Activated T-cell treated with anti-CD3 and anti-CD28 coated beads for 48 hours (primary cell): Measurements from ENCODE around the gene P3H2.

Source experiments
- DNase-seq: peaks from one replicate; pipeline ENCODE4 v3.0.0-alpha.2; 2020; ENCODE audit warnings: low read depth

The P3H2 gene

DNA sequence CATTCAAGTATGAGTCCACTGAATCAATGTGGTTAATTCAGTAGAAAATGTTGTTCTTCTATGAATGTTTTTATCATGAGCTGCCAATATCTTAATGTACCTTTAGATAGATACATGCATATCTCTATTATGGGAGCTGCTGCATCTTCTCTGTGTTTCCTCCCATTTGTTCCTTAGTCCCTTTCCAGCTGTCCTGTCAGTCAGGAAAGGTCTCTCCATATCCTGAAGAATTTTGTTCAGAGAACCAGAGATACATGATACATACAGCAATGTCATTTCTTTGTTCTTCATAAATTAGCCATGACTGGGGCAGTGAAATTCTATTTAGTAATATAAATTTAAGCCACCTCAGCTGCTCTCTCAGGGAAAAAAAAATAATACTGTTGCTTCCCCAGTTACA, 103.7 kb downstream of the P3H2 start:
- no peak for DNase-seq

DNA sequence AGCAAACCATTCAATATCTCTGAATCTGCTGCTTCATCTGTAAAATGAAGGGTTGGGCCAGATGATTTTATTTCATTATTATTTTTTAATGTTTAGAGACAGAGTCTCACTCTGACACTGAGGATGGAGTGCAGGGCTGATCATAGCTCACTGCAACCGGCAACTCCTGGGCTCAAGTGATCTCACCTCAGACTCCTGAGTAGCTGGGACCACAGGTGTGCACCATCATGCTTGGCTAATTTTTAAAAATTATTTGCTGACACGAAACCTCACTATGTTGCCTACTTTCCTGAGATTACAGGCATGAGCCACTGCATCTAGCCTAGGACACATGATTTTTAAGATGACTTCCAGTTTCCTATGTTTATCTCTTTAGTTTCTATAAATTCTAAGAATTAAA, 105.8 kb downstream of the P3H2 start:
- DNase-seq = no peak

DNA sequence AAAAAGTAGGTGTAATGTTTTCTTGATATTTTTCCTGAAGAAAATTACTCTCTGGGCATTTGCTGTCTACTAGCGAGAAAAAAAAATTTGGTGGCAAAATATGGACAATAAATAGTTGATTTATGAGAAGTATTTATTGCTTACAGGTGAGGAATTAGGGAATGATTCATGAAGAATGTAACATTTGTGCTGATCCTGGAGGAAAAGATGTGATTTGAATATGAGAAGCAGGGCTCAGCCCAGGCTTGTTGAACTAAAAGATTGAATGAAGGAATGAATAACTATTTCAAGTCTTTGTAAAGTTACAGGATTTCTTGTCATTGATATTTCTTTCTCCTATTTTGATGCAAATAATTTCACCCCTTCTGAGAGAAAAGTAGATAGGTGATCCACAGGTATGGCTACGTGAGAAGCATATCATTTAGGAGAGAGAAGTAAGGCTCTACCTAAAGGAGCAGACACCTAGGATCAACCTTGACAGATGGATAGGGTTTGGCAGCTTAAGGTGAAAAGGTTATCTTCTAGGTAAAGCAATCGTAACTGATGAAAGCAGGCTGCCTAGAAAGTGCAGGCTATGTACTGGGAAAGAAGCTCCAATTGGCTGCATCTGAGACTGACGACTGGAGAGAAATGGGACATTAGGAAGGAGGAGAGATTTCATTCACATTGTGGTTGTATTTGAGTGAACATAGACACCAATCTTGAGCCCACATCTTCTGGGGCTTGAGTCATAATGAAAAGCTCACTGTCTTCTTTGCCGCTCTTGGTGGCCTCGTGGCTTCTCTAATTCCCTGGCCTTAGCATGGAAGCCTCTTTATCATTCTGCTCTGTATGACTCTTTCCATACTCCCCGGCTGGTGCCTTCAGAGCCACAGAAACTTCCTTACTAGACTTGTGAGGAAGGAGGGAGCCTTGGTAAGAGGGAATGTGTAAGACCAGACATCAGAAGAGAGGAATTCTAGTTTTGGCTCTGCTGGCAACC, 106.5 kb downstream of the P3H2 start:
- DNase-seq = no peak

DNA sequence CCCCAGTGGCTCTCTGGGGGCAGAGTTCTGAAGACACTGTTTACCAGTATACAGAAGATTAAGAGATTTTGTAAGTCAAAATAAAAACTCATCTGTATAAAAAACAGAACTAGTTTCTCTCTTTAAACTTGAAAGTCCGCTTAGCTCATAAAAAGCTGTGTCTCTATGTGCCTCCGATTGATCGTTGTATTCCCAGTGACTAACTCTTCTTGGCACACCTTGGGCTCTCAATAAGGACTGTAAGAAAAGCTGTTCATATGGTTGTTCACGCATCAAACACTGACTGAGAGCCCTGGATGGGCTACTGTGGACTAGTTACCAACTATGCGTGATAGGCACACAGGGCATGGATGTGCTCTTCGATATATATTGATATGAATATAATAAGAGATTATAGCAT, 107.9 kb downstream of the P3H2 start:
- no peak for DNase-seq

DNA sequence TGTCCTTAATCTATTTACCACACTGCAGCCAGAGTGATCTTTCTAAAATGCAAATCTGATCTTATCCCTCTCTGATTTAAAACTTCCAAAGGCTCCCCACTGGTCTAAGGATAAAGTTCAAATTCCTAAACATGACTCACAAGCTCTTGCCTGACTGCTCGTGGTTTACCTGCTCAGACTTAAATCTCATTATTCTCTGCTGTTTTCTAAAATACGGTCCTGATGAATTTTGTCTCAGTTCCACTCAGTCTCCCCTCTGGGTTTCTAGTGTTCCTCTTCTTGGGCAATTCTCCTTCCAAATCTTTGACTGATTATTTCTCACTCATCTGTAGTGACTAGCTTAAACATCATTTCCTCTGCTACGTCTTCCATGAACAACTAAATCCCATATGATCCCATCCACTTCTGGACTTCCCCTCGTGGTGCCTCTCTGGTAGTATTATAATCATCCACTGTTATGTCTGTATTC, 108.3 kb downstream of the P3H2 start:
- no peak for DNase-seq

DNA sequence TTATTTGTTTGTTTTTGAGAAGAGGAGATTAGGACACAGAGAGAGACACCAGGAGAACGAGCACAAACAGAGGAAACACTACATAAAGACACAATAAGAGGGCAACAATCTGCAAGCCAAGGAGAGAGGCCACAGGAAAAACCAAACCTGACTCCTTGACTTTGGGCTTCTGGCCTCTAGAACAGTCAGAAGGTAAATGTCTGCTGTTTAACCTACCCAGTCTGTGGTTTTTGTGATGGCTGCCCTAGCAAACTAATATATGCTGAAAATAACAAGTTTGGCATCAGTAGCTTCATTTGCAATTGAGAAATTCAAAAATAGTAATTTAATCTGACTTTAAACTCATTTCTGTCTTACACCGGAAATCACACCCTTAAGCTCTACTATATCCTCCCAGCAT, 110.2 kb downstream of the P3H2 start:
- DNase-seq = no peak

DNA sequence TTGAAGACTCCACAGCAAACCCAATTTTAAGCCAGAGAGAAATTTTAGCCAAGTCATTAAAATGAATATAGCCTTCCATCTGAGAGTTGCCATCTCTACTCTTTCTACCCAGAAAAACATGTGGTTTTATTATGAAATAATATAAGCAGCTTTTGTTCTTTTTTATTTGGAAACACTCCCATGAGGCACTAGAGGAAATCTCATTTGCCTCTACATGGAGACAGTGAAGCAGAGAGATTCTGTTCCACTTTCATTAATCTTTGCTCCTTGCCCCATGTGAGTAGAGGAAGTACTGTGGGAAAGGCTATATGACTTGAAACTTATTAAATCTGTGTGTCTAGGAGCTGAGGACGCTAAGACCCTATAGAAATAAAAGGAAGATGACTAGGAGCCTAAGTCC, 111.1 kb downstream of the P3H2 start:
- no peak for DNase-seq

DNA sequence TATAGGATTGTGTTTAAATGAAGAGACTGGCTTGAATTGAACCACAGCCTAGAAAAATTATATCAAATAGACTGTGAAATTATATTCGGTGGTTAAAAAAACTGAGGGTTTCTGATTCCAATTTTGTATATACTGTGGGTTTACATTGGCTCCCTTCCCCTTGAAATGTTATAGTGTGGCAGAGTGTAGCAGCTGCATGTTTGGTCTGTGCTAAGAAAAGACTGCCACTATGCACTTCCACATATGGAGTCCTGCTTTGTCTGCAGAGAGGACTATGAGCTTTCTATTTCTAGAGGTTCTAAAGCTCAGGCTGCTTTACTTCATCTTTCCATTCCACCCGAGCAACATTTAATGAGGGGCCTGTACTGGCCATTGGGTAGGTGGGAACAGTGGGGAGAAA, 112.3 kb downstream of the P3H2 start:
- DNase-seq = no peak

DNA sequence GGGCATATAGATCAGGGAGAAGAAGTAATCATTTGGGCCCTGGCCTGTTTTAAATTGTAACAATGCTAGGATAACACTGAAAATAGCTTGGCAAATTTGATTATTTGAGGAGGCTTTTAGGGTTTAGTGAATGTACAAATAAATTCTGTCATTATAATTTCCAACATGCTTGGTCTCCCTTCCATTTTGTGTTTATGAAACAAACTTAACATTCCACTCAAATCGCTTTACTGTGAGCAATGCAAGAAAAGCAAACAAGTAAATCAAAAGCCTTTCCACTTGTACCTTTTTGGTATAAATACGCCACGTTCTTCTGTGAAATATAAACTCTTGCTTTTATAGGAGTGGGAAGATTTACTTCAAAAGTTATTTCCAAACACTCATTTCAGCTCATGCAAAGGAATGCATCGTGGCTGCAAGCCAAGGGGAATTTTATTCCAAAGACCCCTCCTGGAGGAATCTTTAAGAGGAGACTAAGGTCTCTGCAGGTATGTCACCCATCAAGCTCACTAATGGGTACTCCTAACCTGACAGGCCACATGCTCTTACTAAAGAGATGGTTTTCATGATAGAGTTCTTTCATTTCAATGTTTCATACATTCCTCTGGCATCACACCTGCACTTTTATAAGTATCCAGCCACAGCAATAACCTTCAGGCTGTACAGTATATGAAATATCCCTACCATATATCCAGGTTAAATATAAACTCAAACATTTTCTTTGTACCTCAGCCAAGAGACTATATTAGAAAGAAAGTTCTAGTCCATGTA, 115.2 kb downstream of the P3H2 start:
- no peak for DNase-seq

DNA sequence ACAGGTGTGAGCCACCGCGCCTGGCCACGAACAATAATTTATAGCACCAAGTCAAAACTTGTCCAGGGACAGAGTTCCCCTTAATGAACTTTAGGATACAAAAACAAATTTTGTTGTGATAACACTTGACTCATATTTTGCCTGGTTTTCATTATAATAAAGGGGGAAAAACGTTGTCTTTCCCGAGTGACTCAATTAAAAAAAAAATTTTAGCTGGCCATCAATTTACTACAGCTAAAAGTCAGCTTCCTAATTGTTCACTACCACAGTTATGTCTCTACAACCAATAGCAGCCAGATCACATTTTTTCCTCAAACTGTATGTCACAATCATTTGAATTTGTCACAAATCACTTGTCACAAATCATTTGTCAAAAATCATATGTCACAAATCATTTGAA, 116.0 kb downstream of the P3H2 start:
- DNase-seq = no peak

DNA sequence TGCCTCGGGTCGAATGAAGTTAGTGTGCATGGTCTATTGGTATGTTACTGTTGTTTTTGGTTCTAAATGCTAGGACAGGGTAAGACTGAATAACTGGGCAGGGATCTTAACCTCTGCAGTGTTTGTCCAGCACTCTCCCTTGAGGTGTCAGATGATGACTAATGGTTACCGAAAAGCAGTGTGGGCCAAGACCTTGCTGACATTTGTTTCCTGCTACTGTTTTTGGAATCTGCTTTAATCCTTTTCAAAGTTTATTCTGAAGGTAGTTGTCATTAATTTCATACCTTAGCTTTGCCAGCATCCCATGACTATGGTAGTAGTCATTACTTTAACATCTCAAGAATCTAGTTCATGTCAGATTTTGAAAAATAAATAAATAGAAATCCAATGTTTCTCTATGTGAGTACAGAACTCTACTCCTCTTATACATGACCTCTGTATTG, 117.0 kb downstream of the P3H2 start:
- no peak for DNase-seq

DNA sequence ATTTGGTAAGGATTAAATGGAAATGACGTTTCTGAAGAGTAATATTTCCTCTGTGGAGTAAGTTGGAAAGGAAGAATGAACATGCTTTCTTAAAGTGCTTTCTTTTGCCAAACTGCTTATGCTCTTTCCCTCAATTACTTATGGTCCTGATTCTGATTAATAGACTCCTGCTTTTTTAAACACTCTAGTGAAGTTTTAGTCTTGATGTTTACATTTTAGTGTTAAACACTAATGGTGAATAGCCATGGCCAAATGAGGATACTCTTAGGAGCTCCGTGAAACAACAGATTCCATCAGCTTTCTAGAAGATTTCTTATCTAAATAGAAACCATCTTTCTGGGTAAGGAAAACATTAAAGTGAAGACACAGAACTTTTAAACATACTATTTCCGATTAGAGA, 117.6 kb downstream of the P3H2 start:
- no peak for DNase-seq

DNA sequence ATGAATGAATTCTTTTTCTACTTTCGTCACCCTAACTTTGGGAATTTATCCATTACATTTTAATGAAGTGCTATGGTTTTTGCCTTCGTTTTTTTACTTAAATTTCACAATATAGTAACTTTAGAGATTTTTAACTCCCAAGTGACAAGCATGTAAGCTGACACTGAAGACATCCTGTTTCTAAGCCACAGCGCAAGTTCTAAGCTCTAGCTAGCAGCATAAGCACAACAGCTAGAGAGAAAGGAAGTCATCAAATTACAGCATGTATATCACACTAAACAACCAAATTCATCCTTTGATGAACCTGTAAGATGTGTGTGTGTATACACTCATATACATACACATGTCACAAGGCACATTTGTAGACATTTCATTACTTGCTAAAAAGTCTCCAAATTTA, 119.3 kb downstream of the P3H2 start:
- no peak for DNase-seq

DNA sequence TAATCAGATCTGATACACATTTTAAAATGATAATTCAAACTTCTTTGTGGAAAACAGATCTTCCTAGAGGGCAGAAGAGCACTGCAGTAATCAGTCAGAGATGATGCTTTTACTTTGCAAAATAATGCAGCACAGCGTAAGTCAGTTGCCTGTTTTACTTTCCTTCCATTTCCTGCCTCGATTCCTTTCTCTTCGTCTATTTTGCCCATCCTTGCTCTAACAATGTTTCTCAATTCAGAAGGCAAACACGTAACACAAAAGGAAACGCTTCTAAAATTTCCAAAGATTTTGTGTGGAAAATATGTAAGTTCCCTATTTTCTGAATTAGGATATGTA, 119.9 kb downstream of the P3H2 start:
- no peak for DNase-seq

DNA sequence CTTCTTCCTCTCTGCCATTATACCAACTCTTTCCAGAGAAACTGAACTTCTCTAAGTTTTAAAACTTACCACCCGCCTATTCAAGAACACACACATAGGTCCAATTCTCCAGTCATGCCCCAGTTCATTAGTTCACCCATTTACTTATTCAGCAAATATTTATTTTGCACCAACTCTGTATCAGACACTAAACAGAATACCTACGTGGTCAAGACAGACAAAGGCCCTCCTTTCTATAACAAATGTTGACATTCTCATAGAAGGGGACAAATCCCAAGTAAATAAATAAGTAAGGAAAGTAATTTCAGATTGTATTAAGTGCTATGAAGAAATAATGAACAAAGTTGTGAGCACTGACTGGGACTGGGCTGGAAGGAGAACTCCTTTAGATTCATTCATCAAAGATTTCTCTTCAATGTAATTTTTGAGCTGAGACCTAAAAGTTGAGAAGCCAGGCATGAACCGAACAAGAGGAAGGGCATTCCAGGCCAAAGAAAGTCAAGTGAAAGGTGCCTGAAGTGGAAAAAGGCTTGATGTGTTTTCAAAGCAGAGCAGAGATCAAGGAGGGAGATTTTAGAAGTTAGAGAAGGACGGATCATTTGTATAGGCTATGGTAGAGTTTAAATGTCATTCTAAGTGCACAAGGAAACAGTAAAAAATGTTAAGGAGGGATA, 120.4 kb downstream of the P3H2 start:
- DNase-seq = no peak

DNA sequence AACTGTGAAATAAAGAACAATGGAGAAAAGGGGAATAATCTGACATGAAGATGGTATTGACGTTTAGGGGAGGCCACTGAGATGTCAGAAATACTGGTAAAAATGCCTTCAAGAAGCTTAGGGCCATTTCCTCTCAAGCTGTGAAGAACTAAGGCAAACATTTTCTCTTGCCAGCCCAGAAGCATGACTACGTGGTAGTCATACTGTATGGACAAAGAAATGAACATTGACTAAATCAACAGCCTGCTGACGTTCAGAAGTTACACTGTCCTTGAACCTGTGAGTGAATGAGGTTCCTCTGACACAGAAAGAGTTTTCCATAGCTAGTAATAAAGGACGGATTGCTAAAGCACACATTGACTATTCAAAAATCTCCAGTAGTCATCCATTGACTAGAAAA, 121.0 kb downstream of the P3H2 start:
- no peak for DNase-seq

DNA sequence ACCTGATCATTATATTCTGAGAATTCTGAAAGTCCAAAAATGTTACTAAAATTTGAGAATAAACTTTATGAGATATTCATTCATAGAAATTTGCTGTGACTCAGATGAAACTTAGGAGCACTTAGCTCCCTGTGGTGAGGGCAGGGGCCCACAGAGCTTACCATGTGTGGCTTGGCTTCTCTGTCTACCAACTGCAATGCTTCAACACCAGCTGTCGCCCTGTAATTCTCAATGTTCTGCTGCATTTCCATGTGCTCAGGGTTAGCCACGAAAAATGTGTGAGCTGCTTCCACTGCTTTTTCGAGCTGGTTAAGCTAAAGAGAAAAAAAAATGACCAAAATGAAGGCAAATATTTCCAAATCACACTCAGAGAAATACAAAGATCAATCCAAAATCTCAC, 125.6 kb downstream of the P3H2 start:
- DNase-seq = no peak

DNA sequence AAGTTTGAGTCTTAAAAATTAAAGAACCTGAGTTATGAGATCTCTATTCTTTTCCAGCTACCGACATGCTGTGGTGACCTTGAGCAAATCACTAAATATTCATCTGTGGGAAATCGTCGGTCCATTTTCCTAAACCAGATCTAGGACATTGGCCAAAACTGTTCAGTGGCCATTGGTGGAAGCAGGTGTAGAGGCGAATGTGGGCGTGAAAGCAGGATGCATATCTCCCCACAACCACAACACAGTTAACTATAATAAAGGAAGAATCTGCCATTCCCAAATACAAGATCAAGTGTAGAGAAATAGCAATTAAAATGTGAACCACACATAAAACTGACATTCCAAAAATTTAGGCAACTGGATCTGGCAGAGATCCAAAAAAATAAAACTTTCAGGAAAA, 129.9 kb downstream of the P3H2 start:
- no peak for DNase-seq

DNA sequence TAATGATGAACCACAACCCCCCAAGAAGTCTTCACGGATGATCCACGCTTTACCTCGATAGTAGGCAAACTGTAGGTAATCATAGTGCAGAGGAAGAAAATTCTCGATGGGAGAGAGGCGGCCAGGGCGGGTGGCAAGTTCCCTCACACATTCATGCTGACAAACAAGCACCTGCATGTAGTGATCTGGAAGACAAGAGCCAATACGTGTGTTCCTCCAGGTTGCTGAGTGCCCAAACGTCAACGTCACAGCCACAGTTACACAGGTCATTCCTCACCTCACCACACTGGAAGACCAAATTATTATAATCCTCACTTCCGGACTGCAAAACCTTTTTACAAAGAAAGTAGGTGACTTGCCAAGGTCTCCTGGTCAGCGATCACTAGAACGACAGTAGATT, 131.8 kb downstream of the P3H2 start:
- DNase-seq = no peak

DNA sequence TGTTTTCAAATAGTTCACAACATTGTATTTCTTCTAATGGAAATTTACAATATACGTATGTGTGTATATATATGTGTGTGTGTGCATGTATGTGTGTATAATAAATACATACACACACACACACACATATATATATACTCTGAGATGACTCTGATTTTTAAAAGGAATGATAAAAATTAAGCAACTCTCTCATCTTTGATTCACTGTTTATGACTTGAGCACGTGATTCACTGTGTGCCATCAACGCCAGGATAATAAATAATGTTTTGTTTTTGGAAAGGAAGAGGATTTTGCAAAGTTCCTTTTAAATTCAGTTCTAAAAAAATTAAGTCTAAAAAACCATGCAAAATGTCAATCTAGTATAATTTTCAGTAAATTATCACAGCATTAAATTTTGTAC, 132.4 kb downstream of the P3H2 start:
- no peak for DNase-seq

DNA sequence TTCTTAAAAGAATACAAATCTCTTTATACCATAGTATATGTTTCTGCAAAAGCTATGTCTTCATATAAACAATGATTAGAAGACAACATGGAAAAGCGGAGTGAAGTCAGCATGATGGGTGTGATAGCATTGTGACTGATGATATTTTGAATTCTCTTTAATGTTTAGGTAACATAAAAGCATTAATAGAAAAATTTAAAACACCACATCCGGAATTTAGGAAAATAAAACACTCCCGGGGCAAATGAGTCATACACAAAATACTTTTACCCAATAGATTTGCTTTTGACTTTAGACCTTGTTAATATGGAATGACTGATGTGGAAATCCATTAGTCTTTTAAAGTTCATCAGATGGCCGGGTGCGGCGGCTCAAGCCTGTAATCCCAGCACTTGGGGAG, 134.7 kb downstream of the P3H2 start:
- DNase-seq = no peak

DNA sequence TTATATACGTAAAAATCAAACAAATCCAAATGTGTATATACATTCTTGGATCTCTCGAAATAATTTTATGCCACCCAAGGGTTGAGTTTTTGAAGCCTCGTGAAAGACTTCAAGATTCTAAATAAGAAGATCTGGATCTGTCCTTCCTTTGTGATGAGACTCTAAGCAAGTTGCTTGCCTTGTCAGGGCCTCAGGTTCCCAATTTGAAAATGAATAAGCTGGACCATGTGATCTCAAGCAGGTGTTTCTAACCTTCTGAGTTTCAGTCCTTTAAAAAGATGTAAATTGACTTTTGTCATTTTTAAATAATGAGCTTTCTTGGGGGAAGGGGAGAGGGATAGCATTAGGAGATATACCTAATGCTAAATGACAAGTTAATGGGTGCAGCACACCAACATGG, 137.1 kb downstream of the P3H2 start:
- DNase-seq = no peak
